GM23248 (cell line): ENCODE results near the gene KRTAP19-7.

Experiments
- EZH2 ChIP-seq: fragments of 200-600 bp; sonication (generic); IDR thresholded peaks from 2 replicates; pipeline ENCODE4 v1.6.1; 2018; ENCODE audit warnings: antibody characterized with exemption, mild to moderate bottlenecking; ENCODE audit not compliant: insufficient read depth, poor library complexity, severe bottlenecking
- EZH2phosphoT487 ChIP-seq: fragments of 200-600 bp; sonication (generic); IDR thresholded peaks from 2 replicates; pipeline ENCODE4 v1.6.1; 2018; ENCODE audit warnings: antibody characterized with exemption, moderate library complexity, mild to moderate bottlenecking, low read depth; ENCODE audit not compliant: insufficient read depth

GRCh38 chr21:30555095-30555494 is 6.0 kb downstream of the KRTAP19-7 start:
- TF ChIP-seq EZH2 (no peak), EZH2phosphoT487 (no peak)
